H9 (cell line): ENCODE data around the gene UST. TPM values are rescaled to one million over a fixed set of nuclear protein-coding genes. Genes with fewer than 3 reads are reported as not detected.

Experiments used
- DNase-seq: peaks from one replicate; pipeline ENCODE4 v3.0.0-alpha.2; 2017
- H2AFZ ChIP-seq: one replicate; pipeline ENCODE4 v1.6.1; 2013; ENCODE audit warnings: mild to moderate bottlenecking, low read length, control low read depth, moderate library complexity
- H2AK5ac ChIP-seq: 2 replicates; pipeline ENCODE4 v1.6.1; 2013; ENCODE audit warnings: low read length, control low read depth, mixed read lengths; ENCODE audit not compliant: insufficient read length
- H2BK120ac ChIP-seq: one replicate; pipeline ENCODE4 v1.6.1; 2013; ENCODE audit warnings: low read depth, mild to moderate bottlenecking, low read length, control low read depth, inconsistent platforms; ENCODE audit not compliant: poor library complexity, severe bottlenecking
- H2BK12ac ChIP-seq: 2 replicates; pipeline ENCODE4 v1.6.1; 2013; ENCODE audit warnings: low read length, control low read depth, mixed read lengths, low read depth; ENCODE audit not compliant: insufficient read length
- H2BK15ac ChIP-seq: 2 replicates; pipeline ENCODE4 v1.6.1; 2013; ENCODE audit warnings: low read depth, low read length, control low read depth
- H2BK20ac ChIP-seq: one replicate; pipeline ENCODE4 v1.6.1; 2013; ENCODE audit warnings: low read depth, mild to moderate bottlenecking, low read length, control low read depth, inconsistent platforms; ENCODE audit not compliant: poor library complexity, severe bottlenecking
- H2BK5ac ChIP-seq: 2 replicates; pipeline ENCODE4 v1.6.1; 2013; ENCODE audit warnings: low read length, control low read depth, mixed read lengths; ENCODE audit not compliant: insufficient read length
- H3K14ac ChIP-seq: 2 replicates; pipeline ENCODE4 v1.6.1; 2013; ENCODE audit warnings: low read length, control low read depth; ENCODE audit not compliant: insufficient read depth
- H3K18ac ChIP-seq: 2 replicates; pipeline ENCODE4 v1.6.1; 2013; ENCODE audit warnings: low read depth, mild to moderate bottlenecking, mixed read lengths, low read length, control low read depth; ENCODE audit not compliant: insufficient read length
- H3K23ac ChIP-seq: 2 replicates; pipeline ENCODE4 v1.6.1; 2013; ENCODE audit warnings: low read length, control low read depth, mixed read lengths, low read depth; ENCODE audit not compliant: insufficient read length
- H3K23me2 ChIP-seq: 2 replicates; pipeline ENCODE4 v1.6.1; 2013; ENCODE audit warnings: low read depth, mild to moderate bottlenecking, mixed read lengths, low read length, control low read depth; ENCODE audit not compliant: insufficient read length, poor library complexity, severe bottlenecking
- H3K27ac ChIP-seq: 2 replicates; pipeline ENCODE4 v1.5.1; 2013; ENCODE audit warnings: low read length, control low read depth, mixed read lengths, low read depth; ENCODE audit not compliant: insufficient read length
- H3K27me3 ChIP-seq: 2 replicates; pipeline ENCODE4 v1.6.1; 2013; ENCODE audit warnings: low read length, control low read depth, inconsistent platforms; ENCODE audit not compliant: insufficient read depth
- H3K4ac ChIP-seq: 2 replicates; pipeline ENCODE4 v1.6.1; 2013; ENCODE audit warnings: low read depth, mild to moderate bottlenecking, control low read depth, inconsistent platforms, low read length, moderate library complexity
- H3K4me1 ChIP-seq: 2 replicates; pipeline ENCODE4 v1.6.1; 2013; ENCODE audit warnings: low read length, control low read depth, inconsistent platforms; ENCODE audit not compliant: insufficient read depth
- H3K4me2 ChIP-seq: 2 replicates; pipeline ENCODE4 v1.6.1; 2013; ENCODE audit warnings: low read length, control low read depth, mixed read lengths; ENCODE audit not compliant: insufficient read length, insufficient read depth
- H3K56ac ChIP-seq: 2 replicates; pipeline ENCODE4 v1.6.1; 2013; ENCODE audit warnings: low read depth, mild to moderate bottlenecking, mixed read lengths, low read length, control low read depth; ENCODE audit not compliant: insufficient read length
- H3K79me1 ChIP-seq: 2 replicates; pipeline ENCODE4 v1.6.1; 2013; ENCODE audit warnings: low read depth, mild to moderate bottlenecking, moderate library complexity, low read length, control low read depth, inconsistent platforms; ENCODE audit not compliant: insufficient read depth, poor library complexity, severe bottlenecking
- H3K79me2 ChIP-seq: 2 replicates; pipeline ENCODE4 v1.6.1; 2013; ENCODE audit warnings: low read length, control low read depth, inconsistent platforms; ENCODE audit not compliant: insufficient read depth
- H3K9ac ChIP-seq: 2 replicates; pipeline ENCODE4 v1.6.1; 2013; ENCODE audit warnings: low read length, control low read depth, mixed read lengths; ENCODE audit not compliant: insufficient read length; ENCODE audit errors: extremely low read depth
- H3K9me3 ChIP-seq: one replicate; pipeline ENCODE4 v1.6.1; 2013; ENCODE audit warnings: low read depth, low read length, inconsistent platforms; ENCODE audit not compliant: control insufficient read depth
- H3T11ph ChIP-seq: one replicate; pipeline ENCODE4 v1.6.1; 2013; ENCODE audit warnings: mild to moderate bottlenecking, low read length, control low read depth, inconsistent platforms
- H4K20me1 ChIP-seq: one replicate; pipeline ENCODE4 v1.6.1; 2013; ENCODE audit not compliant: control insufficient read depth, insufficient read length, insufficient read depth
- H4K5ac ChIP-seq: 2 replicates; pipeline ENCODE4 v1.6.1; 2013; ENCODE audit warnings: low read depth, mild to moderate bottlenecking, mixed read lengths, low read length, control low read depth; ENCODE audit not compliant: insufficient read length
- H4K8ac ChIP-seq: replicated peaks from 2 replicates; pipeline ENCODE4 v1.6.1; 2013; ENCODE audit warnings: low read length, control low read depth, mixed read lengths, low read depth; ENCODE audit not compliant: insufficient read length
- H4K91ac ChIP-seq: 2 replicates; pipeline ENCODE4 v1.6.1; 2013; ENCODE audit warnings: low read depth, mild to moderate bottlenecking, moderate library complexity, mixed read lengths, low read length, control low read depth; ENCODE audit not compliant: insufficient read length
- H3K27ac Mint-ChIP-seq, 3 experiments: 2 replicates in 2 of 3; 3 replicates in 1 of 3; pipeline ENCODE4 v1.8.0; 2020 to 2021; ENCODE audit warnings: mixed read lengths in 3 of 3, mild to moderate bottlenecking in 1 of 3, moderate library complexity in 1 of 3
- H3K27me3 Mint-ChIP-seq: 2 replicates; pipeline ENCODE4 v1.8.0; 2021; ENCODE audit warnings: low read depth, mild to moderate bottlenecking, moderate library complexity, mixed read lengths
- H3K36me3 Mint-ChIP-seq, 3 experiments: 2 replicates in 2 of 3; 3 replicates in 1 of 3; pipeline ENCODE4 v1.8.0; 2020 to 2021; ENCODE audit warnings: low read depth in 3 of 3, mixed read lengths in 3 of 3; ENCODE audit not compliant: insufficient read depth in 1 of 3
- H3K4me1 Mint-ChIP-seq, 2 experiments: 2 replicates each; pipeline ENCODE4 v1.8.0; 2020; ENCODE audit warnings: mixed read lengths in 2 of 2
- H3K4me3 Mint-ChIP-seq, 2 experiments: 2 replicates in 1 of 2; 3 replicates in 1 of 2; pipeline ENCODE4 v1.8.0; 2020 to 2021; ENCODE audit warnings: mild to moderate bottlenecking in 2 of 2, mixed read lengths in 2 of 2, moderate library complexity in 1 of 2
- H3K9me3 Mint-ChIP-seq, 2 experiments: 2 replicates in 1 of 2; 3 replicates in 1 of 2; pipeline ENCODE4 v1.8.0; 2020; ENCODE audit warnings: mild to moderate bottlenecking in 2 of 2, mixed read lengths in 2 of 2, moderate library complexity in 1 of 2
- WGBS: extraction: QIAGEN DNeasy Blood & Tissue Kit; methylation state at CpG from one replicate; pipeline ENCODE4 v1.1.7; 2013; ENCODE audit warnings: missing lambda C conversion rate, low lambda C conversion rate, mixed read lengths; ENCODE audit not compliant: insufficient read length; ENCODE audit errors: extremely low coverage; 5-methylcytosine and 5-hydroxymethylcytosine counted together
- total RNA-seq: library from RNA; stranded (reverse); gene quantifications from 2 replicates; pipeline ENCODE4 v1.2.1, GENCODE V29; 2021
- TF ChIP-seq, protein P1 (sequence below): fragments of 200-600 bp; sonication (generic); conservative IDR thresholded peaks from 3 replicates; pipeline ENCODE4 v1.8.0; 2021; ENCODE audit warnings: antibody characterized with exemption, mild to moderate bottlenecking

Gene UST
- total RNA-seq, 1 experiment from 2014 or later = 14.4 TPM

DNA sequence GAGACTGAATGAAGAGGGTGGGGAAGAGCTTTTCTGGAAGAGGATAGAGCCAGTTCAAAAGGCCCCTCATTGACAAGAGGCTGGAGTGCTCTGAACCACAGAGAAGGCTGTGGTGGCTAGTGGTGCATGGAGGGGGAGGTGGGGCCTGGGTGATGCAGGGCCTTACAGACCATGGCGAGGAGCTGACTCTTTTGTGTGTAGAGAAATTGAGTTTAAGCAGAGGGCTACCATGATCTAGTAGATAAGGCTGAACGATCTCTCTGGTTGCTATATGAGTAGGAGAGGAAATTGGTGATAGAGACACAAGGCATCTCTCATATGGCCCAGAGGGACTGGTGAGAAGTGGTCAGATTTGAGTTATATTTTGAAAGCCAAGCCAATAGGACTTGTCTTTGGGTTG is 137.6 kb downstream of the UST start:
- Histone ChIP-seq H2BK5ac (no peak overlapping the region), H3K18ac (no peak overlapping the region), H2AFZ (no peak overlapping the region), H3K23me2 (no peaks in the 10 kb centered on the region), H4K5ac (no peak overlapping the region), H3T11ph (no peak overlapping the region), H2BK120ac (no peak overlapping the region), H4K91ac (no peak overlapping the region), H3K9ac (no peak overlapping the region), H2AK5ac (no peak overlapping the region), H3K4me2 (no peak overlapping the region), H3K27ac (no peak overlapping the region), H4K8ac (no peak overlapping the region), H3K9me3 (no peaks in the 10 kb centered on the region), H3K4me1 (peaks cover 8% of the 10 kb centered on the region; the same call in 1 of the 2 replicates), H2BK20ac (no peak overlapping the region), H3K23ac (no peak overlapping the region), H3K56ac (no peak overlapping the region), H2BK12ac (no peak overlapping the region), H3K14ac (no peak overlapping the region), H3K79me2 (peaks cover 6% of the 10 kb centered on the region; the same call in 1 of the 2 replicates), H3K79me1 (peaks cover 7% of the 10 kb centered on the region), H3K4ac (no peak overlapping the region), H3K27me3 (no peaks in the 10 kb centered on the region), H4K20me1 (no peaks in the 10 kb centered on the region), H2BK15ac (no peak overlapping the region)
- Mint-ChIP-seq H3K4me3 (no peak overlapping the region), H3K27me3 (no peaks in the 10 kb centered on the region), H3K9me3 (peaks cover 0 to 1% of the 10 kb centered on the region in 2 experiments; a peak in 1 of 5 replicates), H3K4me1 (peaks cover 9 to 21% of the 10 kb centered on the region in 2 experiments), H3K36me3 (peaks cover 6 to 13% (median 11%) of the 10 kb centered on the region in 3 experiments; a peak in 5 of 7 replicates), H3K27ac (no peak overlapping the region)
- no peak for DNase-seq
- TF ChIP-seq, protein P1, sequence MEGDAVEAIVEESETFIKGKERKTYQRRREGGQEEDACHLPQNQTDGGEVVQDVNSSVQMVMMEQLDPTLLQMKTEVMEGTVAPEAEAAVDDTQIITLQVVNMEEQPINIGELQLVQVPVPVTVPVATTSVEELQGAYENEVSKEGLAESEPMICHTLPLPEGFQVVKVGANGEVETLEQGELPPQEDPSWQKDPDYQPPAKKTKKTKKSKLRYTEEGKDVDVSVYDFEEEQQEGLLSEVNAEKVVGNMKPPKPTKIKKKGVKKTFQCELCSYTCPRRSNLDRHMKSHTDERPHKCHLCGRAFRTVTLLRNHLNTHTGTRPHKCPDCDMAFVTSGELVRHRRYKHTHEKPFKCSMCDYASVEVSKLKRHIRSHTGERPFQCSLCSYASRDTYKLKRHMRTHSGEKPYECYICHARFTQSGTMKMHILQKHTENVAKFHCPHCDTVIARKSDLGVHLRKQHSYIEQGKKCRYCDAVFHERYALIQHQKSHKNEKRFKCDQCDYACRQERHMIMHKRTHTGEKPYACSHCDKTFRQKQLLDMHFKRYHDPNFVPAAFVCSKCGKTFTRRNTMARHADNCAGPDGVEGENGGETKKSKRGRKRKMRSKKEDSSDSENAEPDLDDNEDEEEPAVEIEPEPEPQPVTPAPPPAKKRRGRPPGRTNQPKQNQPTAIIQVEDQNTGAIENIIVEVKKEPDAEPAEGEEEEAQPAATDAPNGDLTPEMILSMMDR = no peak
- WGBS = no CpG with 5 or more reads among the region's 2 CpGs
